Activated T-helper 2 cell treated with anti-CD3 and anti-CD28 coated beads, Interferon-gamma antibody, Interleukin-2, Interleukin-4, amounts not matched to agents 10 μg/mL and 5 μg/mL and 100 μg/mL, durations not matched to agents 14 hours and 24 hours and 36 hours (primary cell): Measurements from ENCODE around the gene LTBP1. TPM values are rescaled to one million over a fixed set of nuclear protein-coding genes. Genes with fewer than 3 reads are reported as not detected.
"Not testable (repeated sequence)": the region's sequence is repeated elsewhere in the genome, so short reads cannot be mapped to it uniquely, and the experiment has no call there.

Source experiments
- DNase-seq: peaks from one replicate; pipeline ENCODE4 v3.0.0; 2021; ENCODE audit warnings: low spot score
- H3K27ac Mint-ChIP-seq: one replicate; pipeline ENCODE4 v1.8.0; 2021; ENCODE audit warnings: mixed read lengths
- H3K27me3 Mint-ChIP-seq: one replicate; pipeline ENCODE4 v1.8.0; 2021; ENCODE audit warnings: low read depth, mixed read lengths
- H3K36me3 Mint-ChIP-seq: one replicate; pipeline ENCODE4 v1.8.0; 2021; ENCODE audit warnings: low read depth, mixed read lengths
- H3K4me1 Mint-ChIP-seq: one replicate; pipeline ENCODE4 v1.8.0; 2021; ENCODE audit warnings: low read depth, mixed read lengths
- H3K4me3 Mint-ChIP-seq: one replicate; pipeline ENCODE4 v1.8.0; 2021; ENCODE audit warnings: low read depth, mild to moderate bottlenecking, moderate library complexity, mixed read lengths
- H3K9me3 Mint-ChIP-seq: one replicate; pipeline ENCODE4 v1.8.0; 2021; ENCODE audit warnings: mixed read lengths
- intact Hi-C: fragments of 100-400 bp; cut with micrococcal nuclease; formaldehyde crosslinking; loops from one replicate; pipeline ENCODE4 v1.15.1; 2023
- total RNA-seq: library from RNA; stranded (reverse); gene quantifications from 2 replicates; pipeline ENCODE4 v1.2.3, GENCODE V29; 2022

LTBP1 gene
- total RNA-seq, 1 donor from 2014 or later, result 0.82 TPM

DNA sequence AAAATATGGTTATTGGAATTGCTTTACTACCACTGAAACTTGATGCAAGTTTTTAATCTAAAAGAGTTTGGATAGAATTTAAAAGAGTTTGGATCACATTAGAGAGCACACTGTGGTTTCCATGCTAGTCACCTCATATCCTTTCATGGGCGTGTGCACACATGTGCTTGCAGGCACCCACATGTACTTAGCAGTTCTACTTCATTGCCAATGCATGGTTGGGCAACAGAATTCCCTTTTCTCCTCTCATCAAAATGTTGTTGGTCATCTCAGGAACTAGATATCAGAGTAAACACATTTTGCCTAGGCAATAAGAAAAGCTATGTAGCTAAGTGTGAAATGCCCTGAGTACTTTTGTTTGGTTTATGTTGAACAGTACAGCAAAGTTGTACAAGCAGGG, 275.6 kb downstream of the LTBP1 start:
- no peak overlapping the region for H3K4me3 Mint-ChIP-seq
- DNase-seq, result no peak
- intact Hi-C loops, result loop anchor here (5.0 kb wide), 1 partner anchor 50 kb away; no protein-coding TSS in a partner anchor
- H3K27ac Mint-ChIP-seq, result no peak overlapping the region
- H3K4me1 Mint-ChIP-seq, result peaks cover 27% of the 10 kb centered on the region
- peaks cover 9% of the 10 kb centered on the region for H3K27me3 Mint-ChIP-seq
- peaks cover 21% of the 10 kb centered on the region for H3K9me3 Mint-ChIP-seq
- no peaks in the 10 kb centered on the region for H3K36me3 Mint-ChIP-seq

DNA sequence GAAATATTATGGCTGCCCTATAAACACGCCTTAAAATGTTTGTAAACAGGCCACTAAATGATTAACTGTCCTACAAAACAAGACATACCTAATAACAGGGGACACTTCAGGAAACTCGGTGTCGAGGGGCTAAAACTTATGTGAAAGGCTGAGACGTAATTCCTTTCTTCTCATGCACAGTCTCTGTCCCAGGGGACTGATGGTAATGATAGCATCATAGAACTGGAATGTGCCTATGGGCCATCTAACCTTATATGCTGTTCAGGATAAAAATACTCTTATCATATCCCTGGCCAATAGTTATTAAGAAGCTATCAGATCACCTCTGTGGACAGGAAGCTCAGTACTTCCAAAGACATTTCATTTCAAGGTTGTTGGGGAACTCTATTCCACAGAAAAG, 277.1 kb downstream of the LTBP1 start:
- intact Hi-C loops, result loop anchor here (5.0 kb wide), 1 partner anchor 48 kb away; no protein-coding TSS in a partner anchor
- no peak overlapping the region for H3K4me3 Mint-ChIP-seq

GRCh38 chr2:33225350-33225749, 278.6 kb downstream of the LTBP1 start:
- intact Hi-C loops, result no loop called here
- peaks cover 16% of the 10 kb centered on the region for H3K9me3 Mint-ChIP-seq
- no peak overlapping the region for H3K27ac Mint-ChIP-seq
- H3K27me3 Mint-ChIP-seq, result peaks cover 8% of the 10 kb centered on the region
- no peak for DNase-seq
- peaks cover 16% of the 10 kb centered on the region for H3K4me1 Mint-ChIP-seq
- no peaks in the 10 kb centered on the region for H3K36me3 Mint-ChIP-seq
- H3K4me3 Mint-ChIP-seq, result no peak overlapping the region

More for the DNA sequence above, 277.1 kb downstream of the LTBP1 start:
- Mint-ChIP-seq H3K27me3 (peaks cover 8% of the 10 kb centered on the region), H3K36me3 (no peaks in the 10 kb centered on the region), H3K4me1 (peaks cover 27% of the 10 kb centered on the region), H3K27ac (no peak overlapping the region), H3K9me3 (peaks cover 21% of the 10 kb centered on the region)
- DNase-seq, result no peak

DNA sequence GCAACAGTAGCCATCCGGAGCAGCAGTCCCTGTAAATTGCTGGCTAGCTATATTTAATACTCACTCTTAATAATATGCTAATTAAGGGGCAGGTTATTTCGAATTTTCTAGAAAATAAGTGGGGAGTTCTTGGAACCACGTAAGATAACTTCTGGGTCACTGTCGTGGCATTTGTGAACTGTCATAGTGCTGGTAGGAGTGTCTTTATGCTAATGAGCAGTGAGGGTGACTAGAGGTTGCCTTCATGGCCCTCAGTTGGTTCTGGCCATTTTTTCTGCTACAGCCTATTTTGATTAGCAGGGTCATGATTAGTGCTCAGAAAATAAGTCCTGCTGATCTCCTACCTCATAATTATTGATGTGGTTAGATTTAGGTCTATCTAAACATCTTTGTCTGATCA, 279.8 kb downstream of the LTBP1 start:
- no peaks in the 10 kb centered on the region for H3K36me3 Mint-ChIP-seq
- intact Hi-C loops, result no loop called here
- DNase-seq, result no peak
- peaks cover 16% of the 10 kb centered on the region for H3K9me3 Mint-ChIP-seq
- no peak overlapping the region for H3K4me3 Mint-ChIP-seq
- H3K4me1 Mint-ChIP-seq, result peaks cover 9% of the 10 kb centered on the region
- no peak overlapping the region for H3K27ac Mint-ChIP-seq
- H3K27me3 Mint-ChIP-seq, result peaks cover 8% of the 10 kb centered on the region

DNA sequence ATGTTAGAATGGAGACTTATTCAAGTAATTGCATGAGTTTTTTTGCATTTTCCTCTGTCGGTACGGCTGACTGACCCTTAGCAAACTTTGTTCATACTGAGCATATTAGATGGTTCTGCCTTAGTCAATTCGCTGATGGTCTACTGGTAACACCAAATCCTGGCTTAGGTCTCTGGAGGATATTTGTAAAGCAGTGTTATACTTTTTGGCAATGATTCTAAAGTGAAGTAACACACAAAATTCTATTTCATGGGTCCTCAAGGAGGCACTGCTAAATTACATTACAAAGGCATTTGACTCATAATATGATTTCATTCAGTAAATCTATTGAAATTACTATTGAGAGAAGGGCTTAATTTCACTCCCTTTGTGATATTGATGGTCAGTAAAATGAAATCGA, 282.9 kb downstream of the LTBP1 start:
- intact Hi-C loops, result no loop called here
- H3K9me3 Mint-ChIP-seq, result peaks cover 15% of the 10 kb centered on the region
- no peak overlapping the region for H3K4me3 Mint-ChIP-seq
- H3K4me1 Mint-ChIP-seq, result peaks cover 7% of the 10 kb centered on the region
- no peak overlapping the region for H3K27ac Mint-ChIP-seq
- H3K27me3 Mint-ChIP-seq, result peaks cover 20% of the 10 kb centered on the region
- no peak for DNase-seq
- no peaks in the 10 kb centered on the region for H3K36me3 Mint-ChIP-seq

DNA sequence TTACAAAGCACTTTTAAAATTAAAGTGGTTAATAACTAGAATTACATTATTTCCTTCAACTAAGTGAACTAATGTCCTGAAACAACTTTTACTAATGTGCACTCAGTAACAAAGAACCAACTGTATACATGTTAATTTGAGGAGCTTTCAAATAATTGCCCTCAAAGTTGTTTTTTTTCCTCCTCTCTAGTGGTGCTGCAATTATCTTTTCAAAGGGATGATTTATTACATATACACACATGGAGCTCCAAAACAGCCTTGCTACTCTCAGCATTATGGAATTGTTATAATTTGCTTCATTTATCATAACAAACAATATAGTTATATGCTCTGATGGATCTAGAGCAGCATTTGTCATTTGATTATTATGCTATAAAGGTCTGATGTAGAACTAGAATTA, 283.4 kb downstream of the LTBP1 start:
- intact Hi-C loops, result no loop called here
- Mint-ChIP-seq H3K9me3 (peaks cover 10% of the 10 kb centered on the region), H3K4me3 (no peak overlapping the region), H3K27me3 (peaks cover 22% of the 10 kb centered on the region), H3K36me3 (no peaks in the 10 kb centered on the region), H3K4me1 (peaks cover 6% of the 10 kb centered on the region), H3K27ac (no peak overlapping the region)
- no peak for DNase-seq

GRCh38 chr2:33230842-33231241, 284.1 kb downstream of the LTBP1 start:
- Mint-ChIP-seq H3K9me3 (peaks cover 3% of the 10 kb centered on the region), H3K4me1 (no peaks in the 10 kb centered on the region), H3K4me3 (no peak overlapping the region), H3K27me3 (peaks cover 20% of the 10 kb centered on the region), H3K36me3 (no peaks in the 10 kb centered on the region), H3K27ac (no peak overlapping the region)
- intact Hi-C loops, result no loop called here
- DNase-seq, result no peak

DNA sequence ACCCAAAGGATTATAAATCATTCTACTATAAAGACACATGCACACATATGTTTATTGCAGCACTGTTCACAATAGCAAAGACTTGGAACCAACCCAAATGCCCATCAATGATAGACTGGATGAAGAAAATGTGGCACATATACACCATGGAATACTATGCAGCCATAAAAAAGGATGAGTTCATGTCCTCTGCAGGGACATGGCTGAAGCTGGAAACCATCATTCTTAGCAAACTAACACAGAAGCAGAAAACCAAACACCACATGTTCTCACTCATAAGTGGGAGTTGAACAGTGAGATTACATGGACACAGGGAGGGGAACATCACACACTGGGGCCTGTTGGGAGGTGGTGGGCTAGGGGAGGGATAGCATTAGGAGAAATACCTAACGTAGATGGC, 288.8 kb downstream of the LTBP1 start:
- H3K36me3 Mint-ChIP-seq, result not testable (repeated sequence)

DNA sequence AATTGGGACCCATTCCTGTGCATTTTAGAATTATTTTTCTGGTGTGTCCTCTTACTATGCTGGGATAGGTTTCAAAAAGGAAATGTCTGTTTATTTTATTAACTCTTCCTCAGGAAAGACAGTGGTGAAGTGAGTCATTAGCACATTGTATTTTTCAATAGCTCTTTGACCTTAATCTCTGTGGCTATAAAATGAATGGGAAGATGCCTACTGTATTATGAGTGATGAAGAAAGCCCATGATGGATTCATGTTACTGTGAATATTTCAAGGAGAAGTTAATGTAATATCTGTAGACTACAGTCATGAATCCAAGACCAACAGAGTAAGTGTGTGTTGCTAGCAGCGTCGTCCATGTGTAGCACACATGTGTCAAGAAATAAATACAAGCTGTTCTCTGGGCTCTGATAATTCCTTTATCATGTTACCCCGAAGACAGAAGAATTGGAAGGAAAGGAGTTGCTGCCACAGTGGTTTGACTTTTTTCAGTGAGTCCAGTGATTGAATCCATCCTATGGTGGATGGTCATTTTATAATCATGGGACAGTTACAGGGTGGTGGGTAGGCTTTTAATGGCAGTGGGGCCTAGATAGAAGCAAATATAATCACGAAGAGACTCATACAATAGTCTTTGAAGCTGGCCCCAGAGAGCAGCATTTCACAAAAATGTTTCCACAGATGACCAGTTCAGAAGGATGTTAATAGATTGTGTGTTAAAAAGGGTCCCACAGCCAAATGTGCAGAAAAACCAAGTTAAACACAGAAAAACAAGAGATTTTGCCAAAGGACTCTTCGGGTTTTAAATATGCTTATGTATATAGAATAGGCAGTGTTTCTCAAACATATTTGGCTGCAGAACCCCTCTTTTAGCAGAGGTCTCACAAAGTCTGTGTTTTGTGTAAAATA, 290.0 kb downstream of the LTBP1 start:
- DNase-seq, result no peak
- H3K27me3 Mint-ChIP-seq, result peaks cover 31% of the 10 kb centered on the region
- no peaks in the 10 kb centered on the region for H3K4me1 Mint-ChIP-seq
- H3K4me3 Mint-ChIP-seq, result no peak overlapping the region
- intact Hi-C loops, result no loop called here
- no peaks in the 10 kb centered on the region for H3K9me3 Mint-ChIP-seq
- H3K27ac Mint-ChIP-seq, result no peak overlapping the region
- H3K36me3 Mint-ChIP-seq, result no peaks in the 10 kb centered on the region

More for the DNA sequence above, 288.8 kb downstream of the LTBP1 start:
- peaks cover 31% of the 10 kb centered on the region for H3K27me3 Mint-ChIP-seq
- H3K4me1 Mint-ChIP-seq, H3K4me3 Mint-ChIP-seq, intact Hi-C loops, H3K27ac Mint-ChIP-seq, H3K9me3 Mint-ChIP-seq, DNase-seq: not testable (repeated sequence)

DNA sequence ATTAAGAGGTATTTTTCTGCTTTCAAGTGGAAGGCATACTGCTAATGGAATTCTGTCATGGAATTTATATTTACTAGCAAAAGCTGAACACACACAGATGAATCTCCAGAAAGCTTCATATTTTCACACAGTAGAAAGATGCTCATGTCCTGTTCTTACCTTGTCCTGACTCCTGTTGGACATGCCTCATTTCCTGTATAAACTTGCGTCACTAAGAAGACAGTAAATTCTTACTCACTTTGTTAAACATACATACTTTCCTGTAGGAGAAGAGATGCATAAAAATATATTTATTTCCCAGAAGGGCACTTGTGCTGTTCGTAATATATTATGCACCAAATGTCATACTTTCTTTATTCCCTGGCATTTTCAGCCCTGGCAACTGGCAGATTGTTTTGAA, 291.4 kb downstream of the LTBP1 start:
- peaks cover 24% of the 10 kb centered on the region for H3K27me3 Mint-ChIP-seq
- intact Hi-C loops, result no loop called here
- H3K4me3 Mint-ChIP-seq, result no peak overlapping the region
- H3K9me3 Mint-ChIP-seq, result no peaks in the 10 kb centered on the region
- no peaks in the 10 kb centered on the region for H3K4me1 Mint-ChIP-seq
- no peaks in the 10 kb centered on the region for H3K36me3 Mint-ChIP-seq
- no peak for DNase-seq
- H3K27ac Mint-ChIP-seq, result no peak overlapping the region

GRCh38 chr2:33240178-33240577, 293.4 kb downstream of the LTBP1 start:
- intact Hi-C loops, result no loop called here
- Mint-ChIP-seq H3K9me3 (no peaks in the 10 kb centered on the region), H3K4me3 (no peak overlapping the region), H3K4me1 (no peaks in the 10 kb centered on the region), H3K27ac (no peak overlapping the region), H3K36me3 (no peaks in the 10 kb centered on the region), H3K27me3 (peaks cover 13% of the 10 kb centered on the region)
- DNase-seq, result no peak

DNA sequence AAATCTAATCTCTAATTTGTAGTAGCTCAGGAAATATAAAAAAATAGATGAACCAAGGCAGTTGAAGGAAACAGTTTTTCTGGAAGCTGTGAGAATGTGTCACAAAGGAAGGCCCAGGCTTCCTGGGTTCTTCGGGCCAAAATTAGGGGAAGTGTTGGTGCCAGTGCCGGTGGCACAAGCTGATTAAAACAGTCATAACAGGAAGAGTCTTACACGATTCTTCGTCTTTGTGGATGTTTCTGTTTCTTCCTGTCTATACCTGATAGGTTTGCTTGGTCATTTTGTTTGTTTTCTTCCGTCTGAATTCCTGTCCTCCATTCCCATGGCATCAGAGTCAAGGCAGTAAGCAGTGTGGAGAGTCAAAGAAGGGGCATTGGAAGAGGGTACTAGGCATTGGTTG, 294.3 kb downstream of the LTBP1 start:
- Mint-ChIP-seq H3K36me3 (no peaks in the 10 kb centered on the region), H3K27ac (no peak overlapping the region), H3K9me3 (no peaks in the 10 kb centered on the region), H3K4me1 (no peaks in the 10 kb centered on the region), H3K27me3 (peaks cover 15% of the 10 kb centered on the region), H3K4me3 (no peak overlapping the region)
- intact Hi-C loops, result no loop called here
- DNase-seq, result no peak

DNA sequence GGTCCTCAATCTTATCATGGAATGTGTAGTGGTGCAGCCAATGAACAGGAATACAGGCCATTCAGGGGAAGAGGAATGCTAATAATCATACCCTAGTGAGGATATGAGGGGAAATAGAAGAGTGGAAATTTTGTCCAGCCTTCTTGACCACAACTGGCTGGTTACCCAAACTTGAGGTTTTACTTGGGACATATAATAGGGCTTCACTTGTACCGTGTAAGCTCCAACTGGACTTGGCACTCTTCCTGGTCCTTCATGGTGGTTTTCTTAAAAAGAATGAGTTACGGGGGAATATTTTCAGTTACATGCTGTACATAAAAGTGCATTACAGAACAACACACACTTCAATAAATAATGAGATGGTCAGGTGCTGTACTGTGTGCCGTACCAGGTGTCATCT, 294.8 kb downstream of the LTBP1 start:
- Mint-ChIP-seq H3K4me3 (no peak overlapping the region), H3K27me3 (peaks cover 13% of the 10 kb centered on the region), H3K27ac (no peak overlapping the region), H3K9me3 (no peaks in the 10 kb centered on the region), H3K36me3 (no peaks in the 10 kb centered on the region), H3K4me1 (no peaks in the 10 kb centered on the region)
- intact Hi-C loops, result no loop called here
- no peak for DNase-seq
